Fibroblast of skin of left quadriceps (primary cell): ENCODE results near the gene PCDHGC4.

Experiments used
- DNase-seq, 2 experiments: peaks; one replicate each; pipeline ENCODE4 v3.0.0-alpha.2; 2013; ENCODE audit warnings: low read depth in 2 of 2

Gene PCDHGC4

GRCh38 chr5:141484641-141485311 is at the start of gene PCDHGC4:
Gene PCDHGC4, plus strand, starts transcription at chr5:141485030. Its CDS starts 144 bp downstream, at chr5:141485174.
- no peak for DNase-seq

- DNase-seq: no peak
Measured at GRCh38 chr5:141437221-141437620, 47.6 kb upstream of the PCDHGC4 start.

GRCh38 chr5:141439411-141440141 is 45.3 kb upstream of the PCDHGC4 start:
- no peak for DNase-seq

GRCh38 chr5:141440341-141440740 is 44.5 kb upstream of the PCDHGC4 start:
- DNase-seq: no peak

GRCh38 chr5:141441571-141442170 is 43.2 kb upstream of the PCDHGC4 start:
- no peak for DNase-seq

- DNase-seq: no peak
Measured at GRCh38 chr5:141465351-141465750, 19.5 kb upstream of the PCDHGC4 start.

GRCh38 chr5:141475625-141476131 is 9.2 kb upstream of the PCDHGC4 start, which contains the start of gene PCDHGC3:
Gene PCDHGC3, plus strand, starts transcription at chr5:141475966. Its CDS starts 151 bp downstream, at chr5:141476117.
- DNase-seq: peak; percentile 92 to 93

GRCh38 chr5:141476132-141476911 is 8.5 kb upstream of the PCDHGC4 start:
- DNase-seq: peak; percentile 62 to 64

GRCh38 chr5:141477044-141477575 is 7.7 kb upstream of the PCDHGC4 start:
- DNase-seq: no peak

- DNase-seq: no peak
Measured at GRCh38 chr5:141477815-141478214, 7.0 kb upstream of the PCDHGC4 start.

- no peak for DNase-seq
Measured at GRCh38 chr5:141478321-141478945, 6.4 kb upstream of the PCDHGC4 start.

- DNase-seq: no peak
Measured at GRCh38 chr5:141479776-141480175, 5.1 kb upstream of the PCDHGC4 start.

GRCh38 chr5:141483902-141484301 is 928 bp upstream of the PCDHGC4 start:
- no peak for DNase-seq

GRCh38 chr5:141484310-141484640 is 555 bp upstream of the PCDHGC4 start:
- no peak for DNase-seq

- DNase-seq: no peak
Measured at GRCh38 chr5:141485321-141486055, 658 bp downstream of the PCDHGC4 start.

GRCh38 chr5:141486091-141486490 is 1.3 kb downstream of the PCDHGC4 start:
- no peak for DNase-seq

GRCh38 chr5:141487131-141487530 is 2.3 kb downstream of the PCDHGC4 start:
- no peak for DNase-seq

- DNase-seq: peak; percentile 62 to 66
Measured at GRCh38 chr5:141488591-141489561, 4.0 kb downstream of the PCDHGC4 start, which contains the start of gene PCDHGC5. Gene PCDHGC5, plus strand, starts transcription at chr5:141489081. Its CDS starts 160 bp downstream, at chr5:141489241.

GRCh38 chr5:141489841-141490240 is 5.0 kb downstream of the PCDHGC4 start:
- DNase-seq: no peak
